ENCODE measurements around the gene CNTLN. TPM values are rescaled to one million over a fixed set of nuclear protein-coding genes. Genes with fewer than 3 reads are reported as not detected.

The CNTLN gene
- total and polyA plus RNA-seq, 2 donors (not counting 1 experiment from before 2014, with no cell fraction given) = 0.30 to 0.94 TPM

DNA sequence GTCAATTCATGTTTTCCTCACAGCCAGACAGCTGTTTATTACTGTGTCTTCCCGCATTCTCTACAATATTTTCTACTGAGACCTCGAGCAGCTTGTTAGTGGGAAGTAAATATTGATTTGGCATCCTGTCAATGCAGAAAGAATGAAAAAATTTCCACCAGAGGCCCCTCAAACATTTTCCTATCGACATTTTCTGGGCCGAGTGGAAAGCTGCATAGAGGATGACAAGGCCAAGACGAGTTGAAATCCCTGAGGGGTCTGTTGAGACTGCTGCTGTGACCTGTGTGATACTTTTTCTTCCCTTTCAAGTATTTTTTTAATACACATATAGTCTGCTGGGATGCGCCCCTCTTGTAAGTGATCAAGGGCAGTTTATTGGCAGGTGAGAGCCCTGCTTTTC is 352.6 kb downstream of the CNTLN start:
- no peaks in the 10 kb centered on the region for H4K20me1 ChIP-seq (ENCODE audit: control insufficient read depth, insufficient read depth, low read length, poor library complexity, severe bottlenecking)
- Mint-ChIP-seq H3K4me3 (no peak overlapping the region), H3K4me1 (no peaks in the 10 kb centered on the region), H3K27me3 (no peaks in the 10 kb centered on the region), H3K9me3 (ENCODE audit: insufficient read depth) (no peaks in the 10 kb centered on the region), H3K27ac (no peak overlapping the region)
- POLR2A ChIA-PET = no interaction called here
- 100% methylated on average over 2 of the region's 6 CpGs for WGBS (ENCODE audit: insufficient coverage)
- intact Hi-C loops (cut with micrococcal nuclease) = no loop called here
- H3K4me2 ChIP-seq (replicated peaks; ENCODE audit: low read depth, low read length, poor library complexity, severe bottlenecking) = no peak overlapping the region
- H3K36me3 ChIP-seq (replicated peaks in 1 of 2; ENCODE audit: control extremely low read depth in 1 of 2, control insufficient read depth in 1 of 2, extremely low read depth in 1 of 2, insufficient read depth in 2 of 2, low read length in 1 of 2) = peaks cover 0 to 1% of the 10 kb centered on the region in 2 experiments
- H3K9me3 ChIP-seq (ENCODE audit: control extremely low read depth in 1 of 3, control insufficient read depth in 2 of 3, insufficient read depth in 1 of 3, low read length in 2 of 3) = no peaks in the 10 kb centered on the region
- CTCF ChIA-PET = interaction anchor here (0.6 kb wide), 1 partner anchor 575 kb away, joined by 3 read pairs; no protein-coding TSS in a partner anchor
- H3K79me2 ChIP-seq (ENCODE audit: control insufficient read depth, insufficient read depth, low read length) = no peaks in the 10 kb centered on the region
- no peak overlapping the region for H3K4me3 ChIP-seq (ENCODE audit: control extremely low read depth in 1 of 5, extremely low read depth in 1 of 5, insufficient read depth in 1 of 5, low read depth in 2 of 5, low read length in 4 of 5)
- TF ChIP-seq EZH2 (IDR thresholded peaks at IDR 0.05; ENCODE audit: borderline replicate concordance, insufficient read depth, low read depth, low read length, poor library complexity, severe bottlenecking) = no peak
- TF ChIP-seq, protein P1, sequence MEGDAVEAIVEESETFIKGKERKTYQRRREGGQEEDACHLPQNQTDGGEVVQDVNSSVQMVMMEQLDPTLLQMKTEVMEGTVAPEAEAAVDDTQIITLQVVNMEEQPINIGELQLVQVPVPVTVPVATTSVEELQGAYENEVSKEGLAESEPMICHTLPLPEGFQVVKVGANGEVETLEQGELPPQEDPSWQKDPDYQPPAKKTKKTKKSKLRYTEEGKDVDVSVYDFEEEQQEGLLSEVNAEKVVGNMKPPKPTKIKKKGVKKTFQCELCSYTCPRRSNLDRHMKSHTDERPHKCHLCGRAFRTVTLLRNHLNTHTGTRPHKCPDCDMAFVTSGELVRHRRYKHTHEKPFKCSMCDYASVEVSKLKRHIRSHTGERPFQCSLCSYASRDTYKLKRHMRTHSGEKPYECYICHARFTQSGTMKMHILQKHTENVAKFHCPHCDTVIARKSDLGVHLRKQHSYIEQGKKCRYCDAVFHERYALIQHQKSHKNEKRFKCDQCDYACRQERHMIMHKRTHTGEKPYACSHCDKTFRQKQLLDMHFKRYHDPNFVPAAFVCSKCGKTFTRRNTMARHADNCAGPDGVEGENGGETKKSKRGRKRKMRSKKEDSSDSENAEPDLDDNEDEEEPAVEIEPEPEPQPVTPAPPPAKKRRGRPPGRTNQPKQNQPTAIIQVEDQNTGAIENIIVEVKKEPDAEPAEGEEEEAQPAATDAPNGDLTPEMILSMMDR (IDR thresholded peaks at IDR 0.05) = no peak
- no peaks in the 10 kb centered on the region for H3K4me1 ChIP-seq (ENCODE audit: control insufficient read depth in 2 of 2, insufficient read depth in 2 of 2, low read length in 2 of 2)
- DNase-seq (no peak), ATAC-seq (ENCODE audit: low read depth) (no peak)
- no peaks in the 10 kb centered on the region for H3K27me3 ChIP-seq (replicated peaks in 1 of 4; ENCODE audit: control extremely low read depth in 1 of 4, control insufficient read depth in 3 of 4, insufficient read depth in 4 of 4, low read length in 3 of 4)
- H3K27ac ChIP-seq (ENCODE audit: low read length in 2 of 2) = no peak overlapping the region
- H3K9ac ChIP-seq (ENCODE audit: low read length) = no peak overlapping the region
- no peak overlapping the region for H2AFZ ChIP-seq (ENCODE audit: insufficient read depth, low read depth, low read length, poor library complexity, severe bottlenecking)

DNA sequence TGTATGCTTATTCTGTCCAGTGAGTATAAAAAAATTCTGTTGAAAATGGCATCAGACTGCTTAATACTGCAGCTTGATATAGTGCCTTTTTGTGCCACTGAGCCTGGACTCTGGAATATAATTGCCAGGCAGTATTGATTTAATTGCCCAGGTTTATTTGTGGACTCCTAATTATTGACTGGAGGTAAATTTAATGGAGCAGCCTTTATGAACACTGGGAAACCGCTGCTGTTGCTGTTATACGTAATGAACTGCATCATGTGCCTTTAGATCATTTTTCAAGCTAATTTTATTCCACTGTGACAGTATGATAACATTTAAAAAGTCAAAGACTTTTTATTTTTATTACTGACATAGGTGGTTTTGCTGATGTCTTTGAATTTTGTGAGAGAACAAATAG is 353.8 kb downstream of the CNTLN start:
- DNase-seq (no peak), ATAC-seq (ENCODE audit: low read depth) (no peak)
- Mint-ChIP-seq H3K27ac (no peak overlapping the region), H3K9me3 (ENCODE audit: insufficient read depth) (no peaks in the 10 kb centered on the region), H3K4me3 (no peak overlapping the region), H3K27me3 (no peaks in the 10 kb centered on the region), H3K4me1 (no peaks in the 10 kb centered on the region)
- peaks cover 0 to 1% of the 10 kb centered on the region in 2 experiments for H3K36me3 ChIP-seq (replicated peaks in 1 of 2; ENCODE audit: control extremely low read depth in 1 of 2, control insufficient read depth in 1 of 2, extremely low read depth in 1 of 2, insufficient read depth in 2 of 2, low read length in 1 of 2)
- no peaks in the 10 kb centered on the region for H4K20me1 ChIP-seq (ENCODE audit: control insufficient read depth, insufficient read depth, low read length, poor library complexity, severe bottlenecking)
- POLR2A ChIA-PET = no interaction called here
- H3K27ac ChIP-seq (ENCODE audit: low read length in 2 of 2) = no peak overlapping the region
- intact Hi-C loops (cut with micrococcal nuclease) = no loop called here
- H3K4me1 ChIP-seq (ENCODE audit: control insufficient read depth in 2 of 2, insufficient read depth in 2 of 2, low read length in 2 of 2) = no peaks in the 10 kb centered on the region
- no peak overlapping the region for H3K4me3 ChIP-seq (ENCODE audit: control extremely low read depth in 1 of 5, extremely low read depth in 1 of 5, insufficient read depth in 1 of 5, low read depth in 2 of 5, low read length in 4 of 5)
- H3K4me2 ChIP-seq (replicated peaks; ENCODE audit: low read depth, low read length, poor library complexity, severe bottlenecking) = no peak overlapping the region
- TF ChIP-seq, protein P1 (IDR thresholded peaks at IDR 0.05) = no peak
- TF ChIP-seq EZH2 (IDR thresholded peaks at IDR 0.05; ENCODE audit: borderline replicate concordance, insufficient read depth, low read depth, low read length, poor library complexity, severe bottlenecking) = no peak
- H3K27me3 ChIP-seq (replicated peaks in 1 of 4; ENCODE audit: control extremely low read depth in 1 of 4, control insufficient read depth in 3 of 4, insufficient read depth in 4 of 4, low read length in 3 of 4) = no peaks in the 10 kb centered on the region
- CTCF ChIA-PET = interaction anchor here (1.5 kb wide), 1 partner anchor 25 kb away, joined by 4 read pairs; no protein-coding TSS in a partner anchor
- no peaks in the 10 kb centered on the region for H3K9me3 ChIP-seq (ENCODE audit: control extremely low read depth in 1 of 3, control insufficient read depth in 2 of 3, insufficient read depth in 1 of 3, low read length in 2 of 3)
- no peak overlapping the region for H3K9ac ChIP-seq (ENCODE audit: low read length)
- no peaks in the 10 kb centered on the region for H3K79me2 ChIP-seq (ENCODE audit: control insufficient read depth, insufficient read depth, low read length)
- WGBS (ENCODE audit: insufficient coverage) = no CpG with 5 or more reads among the region's 2 CpGs
- no peak overlapping the region for H2AFZ ChIP-seq (ENCODE audit: insufficient read depth, low read depth, low read length, poor library complexity, severe bottlenecking)
